Measurements from ENCODE around the gene ATP5PD.
"Not testable (repeated sequence)": the region's sequence is repeated elsewhere in the genome, so short reads cannot be mapped to it uniquely, and the experiment has no call there.

Gene ATP5PD

GRCh38 chr17:75077072-75077495 lies 30.3 kb upstream of the ATP5PD start:
- no peak for DNase-seq

GRCh38 chr17:75075597-75076336 lies 29.0 kb upstream of the ATP5PD start:
- DNase-seq: no peak

GRCh38 chr17:75074532-75074931 lies 27.8 kb upstream of the ATP5PD start:
- DNase-seq: peak; percentile 83

GRCh38 chr17:75073618-75074047 lies 26.9 kb upstream of the ATP5PD start:
- no peak for DNase-seq

GRCh38 chr17:75072909-75073308 lies 26.1 kb upstream of the ATP5PD start:
- DNase-seq: not testable (repeated sequence)

- DNase-seq: not testable (repeated sequence)
Measured at GRCh38 chr17:75071478-75072271, 24.9 kb upstream of the ATP5PD start.

- DNase-seq: no peak
Measured at GRCh38 chr17:75069783-75070182, 23.0 kb upstream of the ATP5PD start.

GRCh38 chr17:75068750-75069149 lies 22.0 kb upstream of the ATP5PD start:
- no peak for DNase-seq

GRCh38 chr17:75067856-75068255 lies 21.1 kb upstream of the ATP5PD start:
- no peak for DNase-seq

GRCh38 chr17:75065562-75066151 lies 18.9 kb upstream of the ATP5PD start:
- no peak for DNase-seq

GRCh38 chr17:75064867-75065561 lies 18.2 kb upstream of the ATP5PD start:
- no peak for DNase-seq

GRCh38 chr17:75064460-75064859 lies 17.7 kb upstream of the ATP5PD start:
- DNase-seq: no peak

GRCh38 chr17:75064040-75064439 lies 17.3 kb upstream of the ATP5PD start:
- no peak for DNase-seq

GRCh38 chr17:75063626-75064025 lies 16.9 kb upstream of the ATP5PD start:
- DNase-seq: no peak

- DNase-seq: no peak
Measured at GRCh38 chr17:75063201-75063600, 16.4 kb upstream of the ATP5PD start.

GRCh38 chr17:75061618-75062017 lies 14.8 kb upstream of the ATP5PD start:
- DNase-seq: no peak

GRCh38 chr17:75061055-75061438 lies 14.3 kb upstream of the ATP5PD start:
- DNase-seq: no peak

- no peak for DNase-seq
Measured at GRCh38 chr17:75060434-75061054, 13.8 kb upstream of the ATP5PD start.

- peak; percentile 51 for DNase-seq
Measured at GRCh38 chr17:75059369-75060345, 12.9 kb upstream of the ATP5PD start.

GRCh38 chr17:75051941-75052340 lies 5.2 kb upstream of the ATP5PD start:
- DNase-seq: no peak

- DNase-seq: no peak
Measured at GRCh38 chr17:75049706-75050105, 2.9 kb upstream of the ATP5PD start.
